ENCODE data around the gene AFAP1L2.

DNA sequence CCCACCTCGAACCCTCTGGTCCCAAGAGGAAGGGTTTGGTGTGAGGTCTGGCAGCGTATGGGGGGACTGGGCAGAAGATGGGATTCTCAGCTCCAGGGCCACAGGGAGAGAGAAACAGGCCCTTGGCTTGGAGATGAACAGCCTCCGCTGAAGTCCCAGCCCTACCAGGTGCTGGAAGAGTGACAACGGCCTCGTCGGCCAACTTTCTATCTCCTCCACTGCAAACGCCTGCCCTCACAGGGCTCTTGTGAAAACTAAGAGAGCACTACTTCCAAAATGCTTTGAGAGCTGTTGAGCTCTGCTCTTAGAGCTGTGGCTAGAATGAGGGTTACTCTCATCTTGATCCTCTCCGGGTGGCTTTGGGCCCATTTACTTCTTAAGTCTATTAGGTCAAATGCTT is 63.5 kb downstream of the AFAP1L2 start:
- TF ChIP-seq, protein P1, sequence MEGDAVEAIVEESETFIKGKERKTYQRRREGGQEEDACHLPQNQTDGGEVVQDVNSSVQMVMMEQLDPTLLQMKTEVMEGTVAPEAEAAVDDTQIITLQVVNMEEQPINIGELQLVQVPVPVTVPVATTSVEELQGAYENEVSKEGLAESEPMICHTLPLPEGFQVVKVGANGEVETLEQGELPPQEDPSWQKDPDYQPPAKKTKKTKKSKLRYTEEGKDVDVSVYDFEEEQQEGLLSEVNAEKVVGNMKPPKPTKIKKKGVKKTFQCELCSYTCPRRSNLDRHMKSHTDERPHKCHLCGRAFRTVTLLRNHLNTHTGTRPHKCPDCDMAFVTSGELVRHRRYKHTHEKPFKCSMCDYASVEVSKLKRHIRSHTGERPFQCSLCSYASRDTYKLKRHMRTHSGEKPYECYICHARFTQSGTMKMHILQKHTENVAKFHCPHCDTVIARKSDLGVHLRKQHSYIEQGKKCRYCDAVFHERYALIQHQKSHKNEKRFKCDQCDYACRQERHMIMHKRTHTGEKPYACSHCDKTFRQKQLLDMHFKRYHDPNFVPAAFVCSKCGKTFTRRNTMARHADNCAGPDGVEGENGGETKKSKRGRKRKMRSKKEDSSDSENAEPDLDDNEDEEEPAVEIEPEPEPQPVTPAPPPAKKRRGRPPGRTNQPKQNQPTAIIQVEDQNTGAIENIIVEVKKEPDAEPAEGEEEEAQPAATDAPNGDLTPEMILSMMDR (IDR thresholded peaks at IDR 0.05), result no peak
- no peak for TF ChIP-seq POLR2AphosphoS5 (IDR thresholded peaks at IDR 0.05; ENCODE audit: insufficient read depth in 1 of 2, low read depth in 1 of 2)

Data from vagina (tissue), 2 donors.